B cell (primary cell): ENCODE data around the gene SLC38A10.

Experiments used
- CTCF ChIP-seq: fragments of 200-600 bp; IDR thresholded peaks from one replicate; pipeline ENCODE4 v1.8.0; 2022; ENCODE audit warnings: antibody characterized with exemption, mild to moderate bottlenecking
- EZH2 ChIP-seq: IDR thresholded peaks from 2 replicates; pipeline ENCODE4 v1.6.1; 2012; ENCODE audit warnings: borderline replicate concordance, low read depth, mild to moderate bottlenecking, moderate library complexity, low read length; ENCODE audit not compliant: insufficient read depth, poor library complexity, severe bottlenecking

GRCh38 chr17:81228420-81228819 is 66.7 kb downstream of the SLC38A10 start:
- TF ChIP-seq CTCF (no peak), EZH2 (no peak)
